Measurements from ENCODE around the gene BMPR2. TPM values are rescaled to one million over a fixed set of nuclear protein-coding genes. Genes with fewer than 3 reads are reported as not detected.

BMPR2 gene
- total and polyA plus RNA-seq, 2 of the 8 experiments (the other 6 are each of a cell fraction or from before 2014, with no cell fraction given) = 5.5 to 19.8 TPM

- H2BK120ac ChIP-seq (replicated peaks; ENCODE audit: low read depth, low read length) = no peak overlapping the region
- ChIA-PET CTCF (ENCODE audit: partially characterized antibody) (interaction anchor here (1.0 to 2.0 kb wide), 4 partner anchors 8 to 75 kb away, joined by 3 to 5 read pairs (median 4); no protein-coding TSS in a partner anchor), POLR2A (ENCODE audit: partially characterized antibody) (no interaction called here)
- no peaks in the 10 kb centered on the region for H3K27me3 ChIP-seq (replicated peaks in 1 of 4; ENCODE audit: control insufficient read depth in 3 of 4, extremely low read depth in 1 of 4, insufficient read depth in 3 of 4, low read length in 3 of 4)
- H4K8ac ChIP-seq (ENCODE audit: extremely low read depth, insufficient read depth, low read length) = no peak overlapping the region
- no peak overlapping the region for H3K14ac ChIP-seq (ENCODE audit: insufficient read length)
- no peak overlapping the region for H3K27ac ChIP-seq (ENCODE audit: low read depth, low read length)
- no peak overlapping the region for H2BK12ac ChIP-seq (ENCODE audit: low read depth, low read length)
- no peak for FAIRE-seq
- no peak overlapping the region for H2AFZ ChIP-seq (ENCODE audit: low read length)
- no peak overlapping the region for H4K5ac ChIP-seq (ENCODE audit: insufficient read length, low read depth, low read length)
- no peaks in the 10 kb centered on the region for H3K9me3 ChIP-seq (ENCODE audit: insufficient read depth in 2 of 2, low read depth in 1 of 2, low read length in 1 of 2)
- H3K4ac ChIP-seq (replicated peaks; ENCODE audit: insufficient read length, low read depth, low read length) = no peak overlapping the region
- H3K23me2 ChIP-seq (ENCODE audit: low read depth, low read length) = no peaks in the 10 kb centered on the region
- no peaks in the 10 kb centered on the region for H4K20me1 ChIP-seq (replicated peaks in 1 of 2; ENCODE audit: control insufficient read depth in 1 of 2, insufficient read depth in 2 of 2, low read length in 2 of 2)
- H4K91ac ChIP-seq (replicated peaks; ENCODE audit: insufficient read length, low read length) = no peak overlapping the region
- H3K9ac ChIP-seq (replicated peaks in 1 of 4; ENCODE audit: extremely low read depth in 1 of 4, low read depth in 3 of 4, low read length in 3 of 4) = no peak overlapping the region
- no peak overlapping the region for H2BK5ac ChIP-seq (ENCODE audit: low read depth, low read length)
- no peak overlapping the region for H3K56ac ChIP-seq (replicated peaks; ENCODE audit: insufficient read length, low read depth, low read length)
- no peak overlapping the region for H3K18ac ChIP-seq (ENCODE audit: extremely low read depth, low read length)
- no peaks in the 10 kb centered on the region; the same call in 1 of the 2 replicates for H3K79me1 ChIP-seq (ENCODE audit: low read depth, low read length)
- H2BK15ac ChIP-seq (ENCODE audit: low read length) = no peak overlapping the region
- H3K79me2 ChIP-seq (ENCODE audit: control insufficient read depth in 1 of 2, insufficient read depth in 2 of 2, low read length in 2 of 2) = no peaks in the 10 kb centered on the region
- no peak overlapping the region for H3K4me3 ChIP-seq (ENCODE audit: extremely low read depth in 1 of 4, insufficient read depth in 2 of 4, low read depth in 3 of 4, low read length in 4 of 4)
- no peak overlapping the region for H3K4me2 ChIP-seq (ENCODE audit: insufficient read depth in 1 of 2, low read depth in 2 of 2, low read length in 2 of 2)
- no peak for DNase-seq (ENCODE audit: low read depth in 1 of 2, low spot score in 2 of 2)
- H3K23ac ChIP-seq (ENCODE audit: insufficient read length) = no peak overlapping the region
- peaks cover 0 to 2% (median 0%) of the 10 kb centered on the region in 4 experiments; a peak in 1 of 8 replicates for H3K36me3 ChIP-seq (ENCODE audit: control insufficient read depth in 2 of 4, insufficient read depth in 4 of 4, low read length in 3 of 4)
- H2BK20ac ChIP-seq (ENCODE audit: low read length) = no peak overlapping the region
- no peak overlapping the region for H2AK5ac ChIP-seq (ENCODE audit: low read depth, low read length)
- H3K4me1 ChIP-seq (replicated peaks in 1 of 4; ENCODE audit: control insufficient read depth in 3 of 4, insufficient read depth in 4 of 4, low read length in 3 of 4) = peaks cover 0 to 2% (median 0%) of the 10 kb centered on the region in 4 experiments; a peak in 2 of 7 replicates
- no peak for TF ChIP-seq JUND (IDR thresholded peaks at IDR 0.05; ENCODE audit: low read length)
- no peak for TF ChIP-seq SUZ12 (IDR thresholded peaks at IDR 0.05; ENCODE audit: low read length)
- no peak for TF ChIP-seq NRF1 (IDR thresholded peaks at IDR 0.05; ENCODE audit: low read depth, low read length)
- no peak for TF ChIP-seq USF2 (IDR thresholded peaks at IDR 0.05; ENCODE audit: low read length)
- TF ChIP-seq GTF2F1 (IDR thresholded peaks at IDR 0.05; ENCODE audit: borderline replicate concordance, low read depth, low read length) = no peak
- no peak for TF ChIP-seq CHD1 (IDR thresholded peaks at IDR 0.05; ENCODE audit: low read depth, low read length)
- no peak for TF ChIP-seq KDM5A (IDR thresholded peaks at IDR 0.05; ENCODE audit: low read length)
- TF ChIP-seq SIN3A (conservative IDR thresholded peaks at IDR 0.05 in 1 of 2, IDR thresholded peaks at IDR 0.05 in 1 of 2; ENCODE audit: low read depth in 1 of 2, low read length in 2 of 2) = no peak
- no peak for TF ChIP-seq ATF3 (IDR thresholded peaks at IDR 0.05; ENCODE audit: insufficient read depth, low read depth, low read length)
- TF ChIP-seq CTCF (IDR thresholded peaks at IDR 0.05; ENCODE audit: control extremely low read depth in 1 of 3, insufficient read depth in 1 of 3, low read depth in 1 of 3, low read length in 3 of 3) = no peak
- TF ChIP-seq ASH2L (IDR thresholded peaks at IDR 0.05; ENCODE audit: low read length) = no peak
These were observed 114.4 kb downstream of the BMPR2 start for GRCh38 chr2:202490479-202490878.
